Stimulated activated CD4-positive, alpha-beta T cell treated with anti-CD3 and anti-CD28 coated beads, Interleukin-12 subunit alpha, Interleukin-12 subunit beta, amount 100 ng/mL, for 24 hours (primary cell): ENCODE measurements around the gene KCNN3.

Experiments used
- DNase-seq, 2 experiments: peaks; one replicate each; pipeline ENCODE4 v3.0.0-alpha.2; 2020; ENCODE audit warnings: low read depth in 2 of 2

The KCNN3 gene

GRCh38 chr1:154729031-154729442 lies 141.0 kb downstream of the KCNN3 start:
- DNase-seq = no peak

- no peak for DNase-seq
Observed at GRCh38 chr1:154726896-154727753, 143.0 kb downstream of the KCNN3 start.

- no peak for DNase-seq
Observed at GRCh38 chr1:154726443-154726842, 143.6 kb downstream of the KCNN3 start.

GRCh38 chr1:154725865-154726264 lies 144.2 kb downstream of the KCNN3 start:
- DNase-seq = no peak

- no peak for DNase-seq
Observed at GRCh38 chr1:154720328-154721297, 149.5 kb downstream of the KCNN3 start.

GRCh38 chr1:154719586-154720327 lies 150.3 kb downstream of the KCNN3 start:
- DNase-seq = no peak

GRCh38 chr1:154718566-154718965 lies 151.5 kb downstream of the KCNN3 start:
- no peak for DNase-seq

GRCh38 chr1:154717528-154717924 lies 152.6 kb downstream of the KCNN3 start:
- DNase-seq = no peak

GRCh38 chr1:154716614-154717527 lies 153.2 kb downstream of the KCNN3 start:
- no peak for DNase-seq

GRCh38 chr1:154716011-154716410 lies 154.1 kb downstream of the KCNN3 start:
- DNase-seq = no peak

GRCh38 chr1:154715385-154715784 lies 154.7 kb downstream of the KCNN3 start:
- no peak for DNase-seq

- DNase-seq = no peak
Observed at GRCh38 chr1:154714638-154715037, 155.4 kb downstream of the KCNN3 start.

- no peak for DNase-seq
Observed at GRCh38 chr1:154714052-154714623, 155.9 kb downstream of the KCNN3 start.

- DNase-seq = no peak
Observed at GRCh38 chr1:154713005-154713404, 157.1 kb downstream of the KCNN3 start.

GRCh38 chr1:154712166-154712810 lies 157.8 kb downstream of the KCNN3 start:
- no peak for DNase-seq

- DNase-seq = no peak
Observed at GRCh38 chr1:154711416-154711815, 158.7 kb downstream of the KCNN3 start.

- DNase-seq = no peak
Observed at GRCh38 chr1:154710106-154710505, 160.0 kb downstream of the KCNN3 start.

GRCh38 chr1:154707901-154708463 lies 162.1 kb downstream of the KCNN3 start:
- DNase-seq = no peak

- DNase-seq = no peak
Observed at GRCh38 chr1:154706851-154707250, 163.2 kb downstream of the KCNN3 start.

- DNase-seq = no peak
Observed at GRCh38 chr1:154705544-154705943, 164.5 kb downstream of the KCNN3 start.
